ENCODE results near the gene RASSF9. TPM values are rescaled to one million over a fixed set of nuclear protein-coding genes. Genes with fewer than 3 reads are reported as not detected.

The RASSF9 gene
- polyA plus RNA-seq, 4 donors, result 13.8 to 20.1 (median 19.0) TPM

DNA sequence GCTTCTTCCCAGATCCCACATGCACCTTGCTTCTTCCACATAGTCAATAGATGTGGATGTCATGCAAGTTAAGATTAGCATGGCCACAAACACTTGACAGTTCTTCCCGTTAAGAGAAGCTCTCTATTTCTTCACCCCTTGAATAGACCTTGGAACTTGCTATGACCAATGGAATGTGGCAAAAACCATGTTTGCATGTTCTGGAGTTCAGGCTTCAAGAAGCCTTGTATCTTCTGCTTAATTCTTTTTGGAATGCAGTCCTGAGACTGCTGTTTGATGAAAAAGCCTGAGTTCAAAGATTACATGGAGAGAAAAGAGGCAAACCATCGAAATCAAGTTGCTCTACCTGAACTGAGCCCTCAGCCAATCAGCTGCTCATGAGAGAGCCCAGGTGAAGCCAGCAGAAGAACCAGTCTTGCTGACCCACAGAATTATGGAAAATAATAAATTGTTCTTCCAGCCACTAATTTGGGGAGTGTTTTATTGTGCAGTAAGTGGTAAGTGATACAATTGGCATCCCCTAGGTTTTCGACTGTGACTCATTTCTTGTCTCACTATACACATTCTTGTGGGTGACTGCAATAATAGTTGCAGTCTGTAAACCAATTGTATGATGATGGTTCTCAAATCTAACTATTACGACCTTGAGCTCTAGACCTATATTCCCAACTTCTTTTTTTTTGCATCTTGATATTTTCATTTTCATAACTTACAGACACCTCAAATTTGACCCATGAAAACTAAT lies 12.6 kb downstream of the RASSF9 start:
- no peak for DNase-seq (ENCODE audit: low read depth in 4 of 4, low spot score in 3 of 4)

DNA sequence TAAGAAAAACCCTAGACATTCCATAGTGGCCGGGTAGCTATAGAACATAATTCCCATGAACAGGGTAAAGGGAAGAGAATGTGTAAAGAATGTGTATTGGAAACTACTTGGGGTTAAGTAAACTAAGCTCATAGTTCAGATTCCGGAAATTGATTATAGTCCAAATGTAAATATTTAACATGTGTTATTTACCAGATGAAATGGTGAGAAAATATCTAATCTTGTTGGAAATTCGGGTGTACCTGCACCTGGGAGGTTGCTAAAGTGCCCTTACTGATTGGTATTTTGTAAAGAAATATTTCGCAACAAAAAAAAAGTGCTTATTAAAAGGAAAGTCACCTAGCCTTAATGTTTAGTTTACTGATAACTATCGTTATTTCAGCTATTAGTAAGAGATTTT lies 14.4 kb downstream of the RASSF9 start:
- no peak for DNase-seq (ENCODE audit: low read depth in 4 of 4, low spot score in 3 of 4)

- DNase-seq (ENCODE audit: low read depth in 4 of 4, low spot score in 3 of 4), result no peak
These were observed 15.0 kb downstream of the RASSF9 start for GRCh38 chr12:85821206-85821605.

DNA sequence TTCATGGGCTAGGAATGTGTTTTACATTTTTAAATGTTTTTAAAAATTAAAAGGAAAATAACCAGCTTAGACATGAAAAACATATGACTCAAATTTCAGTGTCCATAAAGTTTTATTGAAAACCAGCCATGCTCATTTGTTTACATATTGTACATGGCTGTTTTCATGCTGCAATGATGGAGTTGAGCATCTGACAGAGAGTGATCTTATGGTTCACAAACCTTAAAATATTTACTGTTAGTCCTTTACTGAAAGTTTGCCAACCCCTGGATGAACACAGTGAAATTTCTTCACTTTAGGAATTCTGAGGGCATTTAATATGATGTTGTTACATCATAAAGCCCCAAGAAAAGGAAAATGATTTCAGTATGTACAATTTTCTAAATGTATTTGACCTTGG lies 16.1 kb downstream of the RASSF9 start:
- DNase-seq (ENCODE audit: low read depth in 4 of 4, low spot score in 3 of 4), result no peak

DNA sequence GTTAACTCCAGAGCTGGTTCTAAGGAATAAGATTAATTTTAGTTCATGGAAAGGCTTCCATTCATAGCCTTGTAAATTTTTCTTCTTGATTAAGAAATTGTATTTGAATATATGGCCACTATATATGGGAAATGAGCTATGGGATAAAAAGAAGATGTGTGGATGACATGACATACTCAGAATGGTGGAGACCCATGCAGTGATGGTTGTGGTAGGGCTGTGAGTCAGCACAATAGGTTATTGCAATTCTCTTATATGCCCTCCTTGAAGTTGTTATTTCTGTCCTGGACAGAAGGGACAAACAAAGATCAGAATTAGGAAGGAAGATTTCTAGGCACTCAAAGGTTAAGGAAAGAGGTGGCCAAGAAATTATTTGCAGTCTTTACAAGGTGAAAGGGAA lies 21.5 kb downstream of the RASSF9 start:
- DNase-seq (ENCODE audit: low read depth in 4 of 4, low spot score in 3 of 4), result no peak

GRCh38 chr12:85814071-85814470 lies 22.1 kb downstream of the RASSF9 start:
- no peak for DNase-seq (ENCODE audit: low read depth in 4 of 4, low spot score in 3 of 4)

DNA sequence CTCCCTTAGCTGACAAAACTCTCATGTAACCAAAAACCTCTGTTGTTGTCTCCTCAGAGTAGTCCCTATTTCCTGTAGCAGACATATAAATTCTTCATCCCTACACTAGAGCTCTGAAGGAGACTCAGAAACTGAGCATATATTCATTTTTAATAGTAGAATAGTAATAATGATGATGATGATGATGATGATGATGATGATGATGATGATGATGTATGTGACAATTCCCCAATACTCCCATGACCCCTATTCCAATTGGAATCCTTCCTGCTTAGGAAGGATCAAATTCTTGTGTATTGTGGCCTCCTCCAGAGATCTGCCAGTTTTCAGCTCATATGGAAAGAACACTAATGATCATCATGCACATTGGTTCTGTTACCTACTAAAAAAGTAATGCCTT lies 26.7 kb downstream of the RASSF9 start:
- no peak for DNase-seq (ENCODE audit: low read depth in 4 of 4, low spot score in 3 of 4)

GRCh38 chr12:85807730-85808129 lies 28.5 kb downstream of the RASSF9 start:
- DNase-seq (ENCODE audit: low read depth in 4 of 4, low spot score in 3 of 4), result no peak

- DNase-seq (ENCODE audit: low read depth in 4 of 4, low spot score in 3 of 4), result no peak
These were observed 30.6 kb downstream of the RASSF9 start for GRCh38 chr12:85805654-85806053.

DNA sequence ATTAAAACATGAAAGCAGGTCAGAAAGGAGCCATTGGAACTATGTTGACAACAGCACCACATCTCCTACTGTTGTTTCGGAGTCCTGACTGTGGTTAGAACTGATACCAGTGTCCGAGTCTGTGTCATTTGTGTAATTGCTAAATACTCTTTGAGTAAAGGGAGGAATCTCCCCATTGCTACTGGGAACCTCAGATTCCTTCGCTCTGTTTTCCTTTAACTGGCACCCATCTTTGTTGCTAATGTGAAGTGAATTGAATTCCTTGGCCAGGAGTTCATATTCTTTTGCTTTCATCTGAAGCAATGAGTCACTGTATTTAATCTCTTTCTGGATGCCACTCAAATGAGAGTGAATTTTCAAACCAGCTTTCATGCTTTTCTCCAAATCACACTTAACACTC lies 31.5 kb downstream of the RASSF9 start:
- no peak for DNase-seq (ENCODE audit: low read depth in 4 of 4, low spot score in 3 of 4)

- DNase-seq (ENCODE audit: low read depth in 4 of 4, low spot score in 3 of 4), result no peak
These were observed 32.3 kb downstream of the RASSF9 start for GRCh38 chr12:85803923-85804322.

GRCh38 chr12:85803231-85803630 lies 33.0 kb downstream of the RASSF9 start:
- no peak for DNase-seq (ENCODE audit: low read depth in 4 of 4, low spot score in 3 of 4)

DNA sequence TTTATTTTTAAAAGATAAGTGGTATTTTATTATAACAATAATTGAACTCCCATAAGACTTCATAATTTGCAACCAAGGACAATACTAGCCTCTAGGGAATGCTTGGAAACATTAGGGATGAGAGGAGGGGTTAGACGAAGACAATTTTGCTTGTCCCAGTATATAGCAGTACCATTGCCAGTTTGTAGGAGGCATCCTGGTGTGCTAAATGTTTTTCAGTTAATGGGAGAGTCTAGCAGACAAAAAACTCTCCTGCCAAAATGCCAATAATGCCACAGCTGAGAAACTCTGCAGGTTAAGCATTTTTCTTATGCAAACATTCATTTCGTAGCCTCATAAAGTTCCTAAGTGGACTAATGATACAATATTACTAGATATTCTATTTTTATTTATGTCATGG lies 38.1 kb downstream of the RASSF9 start:
- DNase-seq (ENCODE audit: low read depth in 4 of 4, low spot score in 3 of 4), result no peak

- DNase-seq (ENCODE audit: low read depth in 4 of 4, low spot score in 3 of 4), result no peak
These were observed 40.2 kb downstream of the RASSF9 start for GRCh38 chr12:85796001-85796400.

- no peak for DNase-seq (ENCODE audit: low read depth in 4 of 4, low spot score in 3 of 4)
These were observed 41.7 kb downstream of the RASSF9 start for GRCh38 chr12:85794531-85794930.

- DNase-seq (ENCODE audit: low read depth in 4 of 4, low spot score in 3 of 4), result no peak
These were observed 52.0 kb downstream of the RASSF9 start for GRCh38 chr12:85784096-85784720.

DNA sequence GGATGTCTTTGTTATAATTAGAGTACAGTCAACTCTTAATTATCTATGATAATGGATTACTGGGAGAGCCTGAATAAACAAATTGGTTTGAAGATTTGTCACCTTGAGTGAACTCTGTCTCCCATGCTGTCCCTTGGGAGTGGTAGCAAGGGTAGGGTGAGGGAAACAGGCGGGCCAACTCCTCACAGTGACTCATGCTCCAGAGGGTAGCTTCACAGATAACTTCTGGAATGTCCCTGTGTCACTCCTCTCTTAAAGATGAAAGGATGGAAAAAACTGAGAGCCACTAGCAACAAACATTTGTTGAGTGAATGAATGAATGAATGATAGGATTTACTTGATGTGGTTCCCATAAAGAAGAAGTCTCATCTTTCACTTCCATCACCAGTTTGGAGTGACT lies 53.5 kb downstream of the RASSF9 start:
- no peak for DNase-seq (ENCODE audit: low read depth in 4 of 4, low spot score in 3 of 4)

- no peak for DNase-seq (ENCODE audit: low read depth in 4 of 4, low spot score in 3 of 4)
These were observed 54.4 kb downstream of the RASSF9 start for GRCh38 chr12:85781766-85782165.

- DNase-seq (ENCODE audit: low read depth in 4 of 4, low spot score in 3 of 4), result no peak
These were observed 56.4 kb downstream of the RASSF9 start for GRCh38 chr12:85779768-85780167.

- no peak for DNase-seq (ENCODE audit: low read depth in 4 of 4, low spot score in 3 of 4)
These were observed 61.1 kb downstream of the RASSF9 start for GRCh38 chr12:85775091-85775490.

DNA sequence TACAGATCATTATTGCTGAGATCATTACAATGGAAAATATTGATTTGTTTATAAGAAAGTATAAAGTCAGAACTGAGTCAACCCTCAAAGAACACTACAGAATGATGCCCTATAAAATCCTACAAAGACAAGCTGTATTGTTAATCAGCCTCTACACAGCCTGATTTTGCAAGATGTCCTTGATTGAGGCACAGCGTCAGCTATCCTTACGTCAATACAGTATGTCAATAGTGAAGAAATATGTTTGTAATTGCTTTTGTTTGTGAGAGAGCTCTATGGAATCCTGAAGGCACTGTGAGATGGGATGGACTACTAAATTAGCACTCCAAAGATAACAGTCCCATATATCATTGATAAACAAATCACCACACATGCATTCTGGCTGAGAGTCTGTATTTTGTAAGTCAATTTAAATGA lies 70.7 kb downstream of the RASSF9 start:
- DNase-seq (ENCODE audit: low read depth in 4 of 4, low spot score in 3 of 4), result no peak

DNA sequence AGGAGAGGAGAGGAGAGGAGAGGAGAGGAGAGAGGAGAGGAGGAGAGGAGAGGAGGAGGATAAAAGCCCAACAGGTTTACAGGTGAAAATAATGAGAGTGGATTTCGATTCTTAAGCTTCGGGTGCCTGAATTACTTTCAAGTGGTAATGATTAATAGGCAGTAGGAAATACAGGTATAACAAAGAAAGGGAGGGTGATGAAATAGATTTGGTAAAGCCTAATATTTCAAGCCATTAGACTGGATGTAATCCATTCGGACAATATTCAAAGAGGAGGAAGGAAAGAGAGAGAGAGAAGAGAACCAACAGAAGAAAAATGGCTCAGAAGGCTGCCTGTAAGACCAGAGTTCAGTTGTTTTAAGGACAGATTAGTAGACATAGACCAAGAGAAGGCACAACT lies 76.6 kb downstream of the RASSF9 start:
- no peak for DNase-seq (ENCODE audit: low read depth in 4 of 4, low spot score in 3 of 4)
